ENCODE data around the gene ETV6.
A peak's percentile ranks its signal among the peaks of the same experiment; 100 is the strongest.

The ETV6 gene

DNA sequence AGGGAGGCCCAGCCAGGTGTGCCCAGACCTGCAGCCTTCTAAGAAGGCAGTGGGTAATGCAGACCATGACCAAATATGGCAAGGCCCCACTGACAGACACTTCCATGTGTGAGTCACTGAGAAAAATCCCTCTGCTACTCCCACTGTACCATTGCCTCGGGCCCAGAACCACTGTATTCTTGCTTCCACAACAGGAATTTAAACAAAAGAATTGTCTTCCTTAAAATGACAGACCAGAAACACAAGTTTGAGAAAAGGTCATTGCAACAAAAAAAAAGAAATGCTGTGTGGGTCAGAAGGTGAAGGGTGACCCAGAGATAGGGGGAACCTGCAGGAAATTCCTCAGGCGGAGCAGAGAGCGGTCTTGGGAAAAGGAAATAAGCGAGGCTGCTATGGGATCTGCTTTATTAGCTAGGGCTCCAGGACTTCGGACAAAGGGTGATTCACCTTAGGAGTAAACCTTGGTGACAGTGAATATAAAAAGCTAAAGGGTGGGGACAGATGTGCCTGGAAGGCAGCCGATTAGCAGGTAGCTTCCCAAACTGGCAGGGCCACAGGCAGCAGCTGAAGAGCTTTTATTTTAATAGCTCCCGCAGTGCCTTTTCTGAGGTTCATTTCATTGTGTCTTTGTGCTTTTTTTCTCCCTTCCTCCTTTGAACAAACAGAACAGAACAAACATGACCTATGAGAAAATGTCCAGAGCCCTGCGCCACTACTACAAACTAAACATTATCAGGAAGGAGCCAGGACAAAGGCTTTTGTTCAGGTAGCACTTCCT lies 236.0 kb downstream of the ETV6 start:
- Mint-ChIP-seq H3K27ac (peak overlapping the region; percentile 83), H3K9me3 (peaks cover 14% of the 10 kb centered on the region), H3K36me3 (ENCODE audit: low read depth) (peaks cover 84% of the 10 kb centered on the region), H3K4me1 (peaks cover 25% of the 10 kb centered on the region), H3K27me3 (ENCODE audit: low read depth, poor library complexity) (no peaks in the 10 kb centered on the region), H3K4me3 (no peak overlapping the region)
- no peak for DNase-seq
- TF ChIP-seq, protein P1, sequence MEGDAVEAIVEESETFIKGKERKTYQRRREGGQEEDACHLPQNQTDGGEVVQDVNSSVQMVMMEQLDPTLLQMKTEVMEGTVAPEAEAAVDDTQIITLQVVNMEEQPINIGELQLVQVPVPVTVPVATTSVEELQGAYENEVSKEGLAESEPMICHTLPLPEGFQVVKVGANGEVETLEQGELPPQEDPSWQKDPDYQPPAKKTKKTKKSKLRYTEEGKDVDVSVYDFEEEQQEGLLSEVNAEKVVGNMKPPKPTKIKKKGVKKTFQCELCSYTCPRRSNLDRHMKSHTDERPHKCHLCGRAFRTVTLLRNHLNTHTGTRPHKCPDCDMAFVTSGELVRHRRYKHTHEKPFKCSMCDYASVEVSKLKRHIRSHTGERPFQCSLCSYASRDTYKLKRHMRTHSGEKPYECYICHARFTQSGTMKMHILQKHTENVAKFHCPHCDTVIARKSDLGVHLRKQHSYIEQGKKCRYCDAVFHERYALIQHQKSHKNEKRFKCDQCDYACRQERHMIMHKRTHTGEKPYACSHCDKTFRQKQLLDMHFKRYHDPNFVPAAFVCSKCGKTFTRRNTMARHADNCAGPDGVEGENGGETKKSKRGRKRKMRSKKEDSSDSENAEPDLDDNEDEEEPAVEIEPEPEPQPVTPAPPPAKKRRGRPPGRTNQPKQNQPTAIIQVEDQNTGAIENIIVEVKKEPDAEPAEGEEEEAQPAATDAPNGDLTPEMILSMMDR (IDR thresholded peaks at IDR 0.05): no peak

DNA sequence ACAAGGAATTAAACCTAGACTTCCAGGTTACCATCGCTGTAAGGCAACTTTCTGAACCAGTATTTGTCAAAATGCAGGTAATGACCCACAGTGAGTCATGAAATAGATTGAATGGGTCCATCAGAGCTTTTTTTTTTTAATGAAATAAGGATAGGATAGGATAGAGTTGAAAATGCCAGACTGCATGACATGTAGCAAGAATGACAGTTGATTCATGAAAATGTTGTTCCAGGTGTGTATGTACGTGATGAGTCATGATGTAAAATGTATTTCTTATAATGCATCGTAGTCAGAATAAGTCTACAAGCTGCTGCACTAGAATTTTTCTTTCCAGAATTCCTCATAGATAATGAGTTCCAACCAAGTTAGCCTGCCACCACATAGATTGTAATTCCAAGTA lies 236.9 kb downstream of the ETV6 start:
- Mint-ChIP-seq H3K36me3 (ENCODE audit: low read depth) (peaks cover 84% of the 10 kb centered on the region), H3K4me1 (peaks cover 25% of the 10 kb centered on the region), H3K4me3 (no peak overlapping the region), H3K27ac (no peak overlapping the region), H3K27me3 (ENCODE audit: low read depth, poor library complexity) (no peaks in the 10 kb centered on the region), H3K9me3 (peaks cover 12% of the 10 kb centered on the region)
- TF ChIP-seq, protein P1 (IDR thresholded peaks at IDR 0.05): no peak
- DNase-seq: no peak

DNA sequence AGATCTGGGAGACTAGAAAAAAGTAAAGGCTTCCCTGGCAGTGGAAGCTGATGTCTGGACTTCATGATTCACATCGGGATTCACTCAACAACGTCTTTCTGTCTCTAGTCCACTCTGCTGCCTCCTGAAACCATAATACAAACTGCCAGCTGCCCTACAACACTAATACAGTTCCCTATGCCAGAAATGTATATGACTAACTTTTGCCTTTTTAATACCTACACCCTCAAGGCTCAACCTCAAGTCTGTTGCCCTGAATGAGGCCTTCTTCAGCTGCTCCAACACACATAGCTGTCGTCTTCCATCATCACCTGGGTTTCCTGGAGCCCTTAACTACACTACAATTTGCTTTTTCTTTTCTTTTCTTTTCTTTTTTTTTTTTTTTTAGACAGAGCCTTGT lies 238.6 kb downstream of the ETV6 start:
- Mint-ChIP-seq H3K27me3 (ENCODE audit: low read depth, poor library complexity) (no peaks in the 10 kb centered on the region), H3K4me1 (peaks cover 25% of the 10 kb centered on the region), H3K27ac (no peak overlapping the region), H3K36me3 (ENCODE audit: low read depth) (peaks cover 80% of the 10 kb centered on the region), H3K9me3 (peaks cover 12% of the 10 kb centered on the region), H3K4me3 (no peak overlapping the region)
- DNase-seq: no peak
- TF ChIP-seq, protein P1 (IDR thresholded peaks at IDR 0.05): no peak

DNA sequence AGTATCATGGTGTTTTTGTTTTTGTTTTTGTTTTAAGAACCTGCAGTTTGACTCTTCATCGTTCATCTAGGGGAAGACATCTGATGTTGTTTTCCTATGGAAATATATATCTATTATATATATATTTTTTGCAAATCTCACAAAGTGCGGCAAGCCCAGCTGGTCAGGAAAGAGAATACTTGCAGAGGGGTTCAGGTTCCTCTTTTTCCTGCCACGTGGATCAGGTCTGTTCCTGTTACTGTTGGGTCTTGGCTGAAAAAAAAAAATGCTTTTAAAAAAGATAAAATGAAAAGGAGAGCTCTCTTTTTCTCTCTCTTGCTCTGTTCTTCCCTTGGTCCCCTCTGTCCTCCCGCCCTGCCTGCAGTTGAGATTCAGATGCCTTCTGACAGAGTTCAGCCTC lies 241.9 kb downstream of the ETV6 start:
- H3K27ac Mint-ChIP-seq: peak overlapping the region; percentile 89
- H3K9me3 Mint-ChIP-seq: peaks cover 12% of the 10 kb centered on the region

DNA sequence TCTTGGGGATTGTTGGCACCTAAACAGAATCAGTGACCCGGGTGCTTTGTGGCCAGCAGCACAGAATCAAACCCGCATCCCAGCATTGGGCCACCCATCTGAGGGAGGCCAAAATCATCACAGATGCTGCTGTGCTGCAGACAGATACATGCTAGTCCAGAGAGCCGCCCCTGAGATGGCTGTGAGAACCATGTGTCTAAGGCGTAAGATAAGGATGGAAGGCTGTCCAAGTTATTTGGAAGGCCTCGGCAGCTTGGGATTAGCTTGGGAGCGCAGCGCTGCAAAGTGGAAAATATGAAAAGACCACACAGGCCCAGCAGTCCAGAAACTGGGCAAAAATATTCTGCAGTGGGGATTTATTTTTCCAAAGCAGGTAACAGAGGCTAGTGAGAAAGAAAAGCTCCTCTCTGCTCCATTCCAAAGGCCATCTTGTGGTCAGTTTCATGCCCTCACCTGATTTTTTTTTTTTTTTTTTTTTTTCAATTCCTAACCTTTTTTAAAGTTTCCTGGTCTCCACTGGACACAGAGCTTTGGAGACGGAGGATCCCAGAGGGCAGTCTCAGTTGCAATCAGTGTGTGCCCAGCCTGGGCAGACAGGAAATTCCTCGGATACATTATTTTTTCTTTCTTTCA lies 242.4 kb downstream of the ETV6 start:
- Mint-ChIP-seq H3K36me3 (ENCODE audit: low read depth) (peaks cover 52% of the 10 kb centered on the region), H3K4me3 (no peak overlapping the region), H3K27ac (peak overlapping the region; percentile 89), H3K9me3 (peaks cover 6% of the 10 kb centered on the region), H3K4me1 (peaks cover 14% of the 10 kb centered on the region), H3K27me3 (ENCODE audit: low read depth, poor library complexity) (no peaks in the 10 kb centered on the region)
- no peak for DNase-seq
- TF ChIP-seq, protein P1 (IDR thresholded peaks at IDR 0.05): peak; percentile 25

More for the DNA sequence above, 241.9 kb downstream of the ETV6 start:
- H3K4me3 Mint-ChIP-seq: no peak overlapping the region
- H3K4me1 Mint-ChIP-seq: peaks cover 14% of the 10 kb centered on the region
- no peaks in the 10 kb centered on the region for H3K27me3 Mint-ChIP-seq (ENCODE audit: low read depth, poor library complexity)
- TF ChIP-seq, protein P1 (IDR thresholded peaks at IDR 0.05): no peak
- DNase-seq: no peak
- peaks cover 57% of the 10 kb centered on the region for H3K36me3 Mint-ChIP-seq (ENCODE audit: low read depth)
